ENCODE data around the gene ARHGEF40.
"Not testable (repeated sequence)": the region's sequence is repeated elsewhere in the genome, so short reads cannot be mapped to it uniquely, and the experiment has no call there.

ARHGEF40 gene

DNA sequence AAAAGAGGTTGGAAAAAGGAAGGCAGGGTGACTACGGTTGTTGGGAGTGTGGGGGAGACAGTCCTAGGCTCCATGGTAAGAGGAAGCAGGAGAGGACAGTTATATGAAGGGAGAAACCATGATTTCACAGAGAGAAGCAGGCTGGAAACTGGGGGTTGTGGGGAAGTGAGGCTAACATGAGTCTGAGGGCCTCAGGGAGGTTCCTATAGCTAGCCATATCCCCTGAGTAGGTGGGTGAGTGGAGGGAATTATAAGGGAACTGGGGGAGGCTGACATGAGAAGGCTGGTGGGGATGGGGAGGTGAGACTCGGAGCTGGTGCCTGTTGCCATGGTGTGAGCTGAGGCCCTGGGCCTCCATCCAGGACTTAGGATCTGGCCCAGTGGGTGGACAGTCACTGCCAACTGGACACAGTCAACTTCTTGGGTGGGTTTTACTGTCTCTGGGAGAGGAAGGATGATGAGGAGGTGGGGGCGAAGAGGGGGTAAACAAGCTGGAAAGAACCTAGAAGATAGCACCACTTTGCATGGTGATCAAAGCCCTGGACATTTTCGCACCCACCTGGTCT is 36.9 kb upstream of the ARHGEF40 start:
- Mint-ChIP-seq H3K27me3 (ENCODE audit: low read depth) (peaks cover 21% of the 10 kb centered on the region), H3K4me3 (no peak overlapping the region), H3K27ac (no peak overlapping the region), H3K4me1 (ENCODE audit: low read depth) (no peaks in the 10 kb centered on the region), H3K36me3 (ENCODE audit: low read depth) (no peaks in the 10 kb centered on the region), H3K9me3 (no peaks in the 10 kb centered on the region)
- no peak for DNase-seq (ENCODE audit: low spot score)

- Mint-ChIP-seq H3K27me3 (ENCODE audit: low read depth) (peaks cover 21% of the 10 kb centered on the region), H3K4me1 (ENCODE audit: low read depth) (no peaks in the 10 kb centered on the region), H3K4me3 (no peak within 1 kb of the TSS)
Observed at GRCh38 chr14:21034707-21035106, 35.4 kb upstream of the ARHGEF40 start, which contains the start of gene RNASE13. Gene RNASE13 (minus strand): TSS chr14:21034807. CDS start chr14:21034288, 519 bp downstream.

GRCh38 chr14:21036751-21037150 is 33.4 kb upstream of the ARHGEF40 start:
- Mint-ChIP-seq H3K27me3 (ENCODE audit: low read depth) (peaks cover 18% of the 10 kb centered on the region), H3K4me3 (no peak overlapping the region), H3K36me3 (ENCODE audit: low read depth) (no peaks in the 10 kb centered on the region), H3K27ac (no peak overlapping the region), H3K4me1 (ENCODE audit: low read depth) (no peaks in the 10 kb centered on the region), H3K9me3 (no peaks in the 10 kb centered on the region)
- DNase-seq (ENCODE audit: low spot score): no peak

More at GRCh38 chr14:21034707-21035106, 35.4 kb upstream of the ARHGEF40 start, which contains the start of gene RNASE13:
- no peaks in the 10 kb centered on the region for H3K9me3 Mint-ChIP-seq
- no peak for DNase-seq (ENCODE audit: low spot score)
- H3K27ac Mint-ChIP-seq: no peak within 1 kb of the TSS
- no peaks in the 10 kb centered on the region for H3K36me3 Mint-ChIP-seq (ENCODE audit: low read depth)

DNA sequence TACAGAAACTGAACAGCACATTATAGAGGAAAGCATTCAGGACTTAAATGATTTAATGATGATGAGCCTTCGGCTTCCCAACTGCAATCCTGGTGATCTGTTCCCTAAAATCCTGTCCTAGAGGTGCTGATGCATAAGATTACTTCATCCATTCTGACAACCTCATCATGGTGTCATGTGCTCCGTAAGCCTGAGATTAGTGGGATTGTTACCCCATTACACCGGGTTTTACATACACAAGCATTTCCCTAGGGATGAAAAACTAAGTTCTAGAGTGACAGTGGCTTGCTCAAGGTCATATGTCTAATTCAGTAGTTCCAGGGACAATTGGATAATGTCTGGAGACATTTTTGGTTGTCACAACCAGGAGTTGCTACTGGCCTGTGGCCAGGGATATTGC is 32.9 kb upstream of the ARHGEF40 start:
- H3K4me1 Mint-ChIP-seq (ENCODE audit: low read depth): no peaks in the 10 kb centered on the region
- no peaks in the 10 kb centered on the region for H3K36me3 Mint-ChIP-seq (ENCODE audit: low read depth)
- H3K27ac Mint-ChIP-seq: no peak overlapping the region
- no peak for DNase-seq (ENCODE audit: low spot score)
- H3K4me3 Mint-ChIP-seq: no peak overlapping the region
- peaks cover 16% of the 10 kb centered on the region for H3K27me3 Mint-ChIP-seq (ENCODE audit: low read depth)
- H3K9me3 Mint-ChIP-seq: no peaks in the 10 kb centered on the region

GRCh38 chr14:21038441-21039422 is 31.4 kb upstream of the ARHGEF40 start:
- Mint-ChIP-seq H3K4me3 (no peak overlapping the region), H3K36me3 (ENCODE audit: low read depth) (no peaks in the 10 kb centered on the region), H3K4me1 (ENCODE audit: low read depth) (no peaks in the 10 kb centered on the region), H3K27ac (no peak overlapping the region), H3K27me3 (ENCODE audit: low read depth) (peaks cover 12% of the 10 kb centered on the region), H3K9me3 (no peaks in the 10 kb centered on the region)
- DNase-seq (ENCODE audit: low spot score): no peak

DNA sequence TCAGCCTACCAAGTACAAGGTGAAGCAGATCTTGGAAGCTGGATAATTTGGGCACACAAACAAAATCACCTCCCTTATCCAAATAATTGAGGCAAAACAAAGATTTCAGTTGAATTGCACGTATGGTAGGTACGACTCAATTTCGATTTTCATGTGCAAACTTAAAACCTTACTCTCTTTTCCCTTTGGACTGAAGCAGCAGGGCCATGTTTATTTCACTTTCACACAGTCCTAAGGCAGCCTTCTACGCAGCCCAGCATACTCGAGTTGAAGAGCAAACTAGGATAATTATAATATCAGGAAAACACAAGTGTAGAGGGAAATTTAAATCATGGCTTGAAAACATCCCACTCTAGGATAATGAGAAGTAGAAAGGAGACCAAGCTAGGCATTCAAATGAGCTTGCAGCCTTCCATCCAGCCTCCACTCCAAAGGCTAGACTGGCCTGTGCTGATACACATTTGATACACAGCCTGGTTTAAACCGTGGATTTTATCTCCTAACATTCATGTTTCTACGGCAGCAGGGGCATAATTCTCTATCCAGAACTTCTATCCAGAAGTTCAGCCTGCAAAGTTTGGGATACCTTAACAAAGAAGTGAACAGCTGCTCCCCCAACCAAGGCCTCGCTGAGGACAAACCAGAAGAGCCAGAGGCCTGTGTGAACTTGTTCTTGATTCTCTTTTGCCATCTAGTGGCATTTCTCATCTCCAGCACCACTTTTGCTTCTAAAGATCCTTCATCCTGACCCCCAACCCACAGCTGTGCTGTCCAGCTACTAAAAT is 30.3 kb upstream of the ARHGEF40 start:
- Mint-ChIP-seq H3K4me1 (ENCODE audit: low read depth) (peaks cover 6% of the 10 kb centered on the region), H3K36me3 (ENCODE audit: low read depth) (no peaks in the 10 kb centered on the region), H3K4me3 (no peak overlapping the region), H3K27me3 (ENCODE audit: low read depth) (peaks cover 15% of the 10 kb centered on the region), H3K27ac (no peak overlapping the region), H3K9me3 (no peaks in the 10 kb centered on the region)
- DNase-seq (ENCODE audit: low spot score): no peak

- Mint-ChIP-seq H3K4me1 (ENCODE audit: low read depth) (peaks cover 6% of the 10 kb centered on the region), H3K36me3 (ENCODE audit: low read depth) (no peaks in the 10 kb centered on the region), H3K27ac (no peak overlapping the region), H3K9me3 (no peaks in the 10 kb centered on the region), H3K27me3 (ENCODE audit: low read depth) (peaks cover 20% of the 10 kb centered on the region), H3K4me3 (no peak overlapping the region)
- DNase-seq (ENCODE audit: low spot score): no peak
Observed at GRCh38 chr14:21040370-21040925, 29.7 kb upstream of the ARHGEF40 start.

- H3K4me1 Mint-ChIP-seq (ENCODE audit: low read depth); H3K27ac Mint-ChIP-seq; H3K36me3 Mint-ChIP-seq (ENCODE audit: low read depth); H3K4me3 Mint-ChIP-seq; DNase-seq (ENCODE audit: low spot score); H3K9me3 Mint-ChIP-seq: not testable (repeated sequence)
- peaks cover 24% of the 10 kb centered on the region for H3K27me3 Mint-ChIP-seq (ENCODE audit: low read depth)
Observed at GRCh38 chr14:21040941-21041340, 29.2 kb upstream of the ARHGEF40 start.

- Mint-ChIP-seq H3K27ac (no peak within 1 kb of the TSS), H3K36me3 (ENCODE audit: low read depth) (no peaks in the 10 kb centered on the region), H3K27me3 (ENCODE audit: low read depth) (peaks cover 27% of the 10 kb centered on the region), H3K9me3 (no peaks in the 10 kb centered on the region), H3K4me1 (ENCODE audit: low read depth) (peaks cover 6% of the 10 kb centered on the region), H3K4me3 (no peak within 1 kb of the TSS)
- DNase-seq (ENCODE audit: low spot score): no peak
Observed at GRCh38 chr14:21041676-21042433, 28.2 kb upstream of the ARHGEF40 start, which contains the start of gene RNASE7. Gene RNASE7 (plus strand): TSS chr14:21042362. CDS start chr14:21042993, 631 bp downstream.

DNA sequence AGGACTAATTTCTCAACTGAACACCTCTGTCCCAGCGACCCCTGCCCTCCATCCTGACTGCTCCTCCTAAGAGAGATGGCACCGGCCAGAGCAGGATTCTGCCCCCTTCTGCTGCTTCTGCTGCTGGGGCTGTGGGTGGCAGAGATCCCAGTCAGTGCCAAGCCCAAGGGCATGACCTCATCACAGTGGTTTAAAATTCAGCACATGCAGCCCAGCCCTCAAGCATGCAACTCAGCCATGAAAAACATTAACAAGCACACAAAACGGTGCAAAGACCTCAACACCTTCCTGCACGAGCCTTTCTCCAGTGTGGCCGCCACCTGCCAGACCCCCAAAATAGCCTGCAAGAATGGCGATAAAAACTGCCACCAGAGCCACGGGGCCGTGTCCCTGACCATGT is 27.2 kb upstream of the ARHGEF40 start:
- H3K27ac Mint-ChIP-seq: no peak overlapping the region

GRCh38 chr14:21043387-21043973 is 26.6 kb upstream of the ARHGEF40 start:
- peaks cover 6% of the 10 kb centered on the region for H3K4me1 Mint-ChIP-seq (ENCODE audit: low read depth)
- H3K9me3 Mint-ChIP-seq: no peaks in the 10 kb centered on the region
- H3K27ac Mint-ChIP-seq: no peak overlapping the region
- H3K4me3 Mint-ChIP-seq: no peak overlapping the region
- no peaks in the 10 kb centered on the region for H3K36me3 Mint-ChIP-seq (ENCODE audit: low read depth)
- DNase-seq (ENCODE audit: low spot score): no peak
- peaks cover 26% of the 10 kb centered on the region for H3K27me3 Mint-ChIP-seq (ENCODE audit: low read depth)

More for the DNA sequence above, 27.2 kb upstream of the ARHGEF40 start:
- Mint-ChIP-seq H3K4me3 (no peak overlapping the region), H3K4me1 (ENCODE audit: low read depth) (peaks cover 6% of the 10 kb centered on the region), H3K9me3 (no peaks in the 10 kb centered on the region), H3K36me3 (ENCODE audit: low read depth) (no peaks in the 10 kb centered on the region), H3K27me3 (ENCODE audit: low read depth) (peaks cover 26% of the 10 kb centered on the region)
- no peak for DNase-seq (ENCODE audit: low spot score)

DNA sequence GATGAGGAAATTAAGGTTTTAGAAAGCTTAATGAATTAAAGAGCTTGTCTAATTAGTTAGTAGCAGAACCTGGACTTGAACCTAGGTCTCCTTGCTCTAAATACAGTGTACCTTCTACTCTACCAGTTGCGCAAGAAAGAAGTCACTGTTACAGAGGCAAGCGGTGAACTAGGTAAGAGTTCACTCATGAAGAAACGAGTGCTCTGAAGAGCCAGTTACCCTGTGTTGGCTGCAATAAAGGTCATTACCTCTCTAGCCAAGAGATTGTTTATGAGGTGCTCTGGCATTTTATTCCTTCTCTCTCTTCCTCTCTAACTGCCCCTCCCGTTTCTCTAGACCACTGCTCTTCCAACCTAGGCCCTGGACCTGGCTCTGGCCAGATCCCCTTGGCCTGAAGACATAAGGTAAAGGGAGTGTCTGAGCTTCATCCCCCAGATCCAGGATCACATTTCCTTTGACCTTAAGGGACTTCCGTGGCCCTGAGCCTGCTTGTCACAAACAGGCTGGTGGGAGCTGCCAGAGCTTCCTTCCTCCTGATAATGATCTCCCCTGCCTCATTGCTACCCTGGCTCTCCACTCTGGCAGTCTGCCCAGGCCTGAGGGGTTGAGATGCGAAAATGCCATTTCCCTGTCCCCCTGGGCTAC is 26.0 kb upstream of the ARHGEF40 start:
- peaks cover 6% of the 10 kb centered on the region for H3K4me1 Mint-ChIP-seq (ENCODE audit: low read depth)
- no peaks in the 10 kb centered on the region for H3K9me3 Mint-ChIP-seq
- peaks cover 26% of the 10 kb centered on the region for H3K27me3 Mint-ChIP-seq (ENCODE audit: low read depth)
- no peaks in the 10 kb centered on the region for H3K36me3 Mint-ChIP-seq (ENCODE audit: low read depth)
- no peak for DNase-seq (ENCODE audit: low spot score)
- no peak overlapping the region for H3K4me3 Mint-ChIP-seq
- H3K27ac Mint-ChIP-seq: no peak overlapping the region
